Suprapubic skin (tissue), 3 donors: ENCODE measurements around the gene TGM2.

ENCODE experiments used
- POLR2A ChIP-seq, 2 donors: fragments of 450-650 bp; IDR thresholded peaks; one replicate each; pipeline ENCODE4 v1.6.1; 2017; ENCODE audit warnings: antibody characterized with exemption in 2 of 2, mild to moderate bottlenecking in 2 of 2, moderate library complexity in 2 of 2
- TF ChIP-seq, protein P1 (sequence below), 2 donors: fragments of 200-600 bp in 1 of 2; fragments of 450-650 bp in 1 of 2; sonication (generic) in 1 of 2; IDR thresholded peaks; one replicate each; pipeline ENCODE4 v1.5.1; 2016 to 2019; ENCODE audit warnings: antibody characterized with exemption in 2 of 2, mild to moderate bottlenecking in 1 of 2, moderate library complexity in 1 of 2

- TF ChIP-seq, protein P1, sequence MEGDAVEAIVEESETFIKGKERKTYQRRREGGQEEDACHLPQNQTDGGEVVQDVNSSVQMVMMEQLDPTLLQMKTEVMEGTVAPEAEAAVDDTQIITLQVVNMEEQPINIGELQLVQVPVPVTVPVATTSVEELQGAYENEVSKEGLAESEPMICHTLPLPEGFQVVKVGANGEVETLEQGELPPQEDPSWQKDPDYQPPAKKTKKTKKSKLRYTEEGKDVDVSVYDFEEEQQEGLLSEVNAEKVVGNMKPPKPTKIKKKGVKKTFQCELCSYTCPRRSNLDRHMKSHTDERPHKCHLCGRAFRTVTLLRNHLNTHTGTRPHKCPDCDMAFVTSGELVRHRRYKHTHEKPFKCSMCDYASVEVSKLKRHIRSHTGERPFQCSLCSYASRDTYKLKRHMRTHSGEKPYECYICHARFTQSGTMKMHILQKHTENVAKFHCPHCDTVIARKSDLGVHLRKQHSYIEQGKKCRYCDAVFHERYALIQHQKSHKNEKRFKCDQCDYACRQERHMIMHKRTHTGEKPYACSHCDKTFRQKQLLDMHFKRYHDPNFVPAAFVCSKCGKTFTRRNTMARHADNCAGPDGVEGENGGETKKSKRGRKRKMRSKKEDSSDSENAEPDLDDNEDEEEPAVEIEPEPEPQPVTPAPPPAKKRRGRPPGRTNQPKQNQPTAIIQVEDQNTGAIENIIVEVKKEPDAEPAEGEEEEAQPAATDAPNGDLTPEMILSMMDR (IDR thresholded peaks at IDR 0.05), result no peak
- no peak for TF ChIP-seq POLR2A (IDR thresholded peaks at IDR 0.05)
Measured at GRCh38 chr20:38201356-38201755, 36.3 kb upstream of the TGM2 start.
